Mesodermal cell (in vitro differentiated cells): ENCODE results near the gene THBS1.

ENCODE experiments used
- H3K27ac ChIP-seq: 2 replicates; pipeline ENCODE4 v1.7.0; 2013; ENCODE audit warnings: mild to moderate bottlenecking, low read depth, low read length, moderate library complexity; ENCODE audit not compliant: severe bottlenecking
- H3K36me3 ChIP-seq: 2 replicates; pipeline ENCODE4 v1.7.1; 2013; ENCODE audit warnings: mild to moderate bottlenecking, low read length, moderate library complexity; ENCODE audit not compliant: control insufficient read depth, insufficient read depth
- H3K4me1 ChIP-seq: one replicate; pipeline ENCODE4 v1.7.1; 2013; ENCODE audit warnings: mild to moderate bottlenecking, low read length; ENCODE audit not compliant: insufficient read depth, control insufficient read depth, poor library complexity, severe bottlenecking
- H3K4me3 ChIP-seq: 2 replicates; pipeline ENCODE4 v1.7.0; 2013; ENCODE audit warnings: low read length, control low read depth, mild to moderate bottlenecking; ENCODE audit not compliant: insufficient read depth, poor library complexity, severe bottlenecking; ENCODE audit errors: extremely low read depth
- H3K9me3 ChIP-seq: 2 replicates; pipeline ENCODE4 v1.7.1; 2013; ENCODE audit warnings: mild to moderate bottlenecking, low read length, moderate library complexity; ENCODE audit not compliant: control insufficient read depth
- WGBS, 2 experiments: methylation state at CpG; one replicate each; pipeline ENCODE4 v1.1.5; 2013; ENCODE audit warnings: missing lambda C conversion rate in 2 of 2; ENCODE audit not compliant: insufficient coverage in 2 of 2; 5-methylcytosine and 5-hydroxymethylcytosine counted together

Gene THBS1

DNA sequence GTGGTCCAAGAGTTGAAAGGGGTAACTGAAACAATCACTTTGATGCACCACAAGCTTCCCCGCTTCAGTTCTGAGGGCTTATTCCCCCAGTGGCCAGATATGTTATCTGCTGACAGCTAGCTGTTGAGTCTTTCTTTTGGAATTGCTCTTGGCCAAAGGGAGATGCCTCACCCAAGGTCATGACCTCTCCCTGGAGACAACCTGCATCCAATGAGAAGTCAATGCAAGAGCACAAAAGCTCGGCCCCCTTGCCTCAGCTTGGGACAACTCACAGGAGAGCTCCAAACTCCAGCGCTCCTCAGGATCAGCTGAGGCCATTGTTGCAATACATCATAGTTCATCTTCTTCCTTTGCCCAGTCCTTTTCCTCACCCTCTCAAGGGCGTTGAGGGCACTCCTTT, 31.0 kb upstream of the THBS1 start:
- WGBS, 2 experiments = 80 to 100% methylated on average over 3 to 4 of the region's 4 CpGs
- H3K36me3 ChIP-seq = no peaks in the 10 kb centered on the region
- no peak overlapping the region for H3K4me3 ChIP-seq
- H3K9me3 ChIP-seq = peaks cover 5% of the 10 kb centered on the region
- no peak overlapping the region for H3K27ac ChIP-seq
- H3K4me1 ChIP-seq = no peaks in the 10 kb centered on the region

DNA sequence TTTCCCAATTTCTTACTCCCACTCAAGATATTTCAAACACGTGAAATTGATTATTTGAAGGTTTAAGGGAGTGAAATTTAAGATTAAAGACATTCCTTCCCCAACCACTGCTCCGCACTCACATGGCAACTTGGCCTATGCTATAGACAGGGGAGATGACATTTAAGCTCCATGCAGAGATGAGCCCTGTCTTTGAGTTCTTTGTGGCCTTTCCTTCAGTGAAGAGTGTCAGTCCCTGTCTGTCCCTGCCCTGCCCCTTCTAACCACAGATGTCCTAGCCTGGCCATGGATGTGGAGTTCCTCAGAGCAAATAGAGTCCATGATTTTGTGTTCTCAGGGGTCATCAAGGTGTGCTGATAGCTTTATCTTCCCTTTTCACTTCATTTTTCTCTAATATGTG, 29.4 kb upstream of the THBS1 start:
- Histone ChIP-seq H3K36me3 (no peaks in the 10 kb centered on the region), H3K27ac (no peak overlapping the region), H3K4me1 (no peaks in the 10 kb centered on the region), H3K4me3 (no peak overlapping the region), H3K9me3 (no peaks in the 10 kb centered on the region)
- no CpG with 5 or more reads among the region's 2 CpGs for whole genome bisulfite sequencing, 2 experiments

DNA sequence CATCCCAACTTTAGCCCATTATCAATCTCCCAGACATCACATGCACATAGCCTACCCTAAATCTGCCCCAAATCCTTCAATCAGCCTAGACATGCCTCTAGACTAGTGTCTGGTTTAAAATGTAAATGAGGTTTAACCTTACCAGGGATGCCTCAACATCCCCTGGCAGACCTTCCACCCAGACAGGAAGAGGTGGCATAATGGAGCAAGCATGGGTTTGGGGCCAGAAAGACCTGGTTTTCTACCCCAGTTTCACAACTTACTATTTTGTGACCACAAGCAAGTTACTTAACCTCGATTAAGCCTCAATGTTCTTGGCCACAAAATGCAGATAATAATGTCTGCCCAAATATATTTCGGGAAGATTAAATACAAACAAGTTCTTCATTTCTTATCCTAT, 28.3 kb upstream of the THBS1 start:
- no peak overlapping the region for H3K27ac ChIP-seq
- 78 to 95% methylated on average over 1 to 2 of the region's 2 CpGs for WGBS, 2 experiments
- H3K4me3 ChIP-seq = no peak overlapping the region
- H3K4me1 ChIP-seq = no peaks in the 10 kb centered on the region
- no peaks in the 10 kb centered on the region for H3K9me3 ChIP-seq
- no peaks in the 10 kb centered on the region for H3K36me3 ChIP-seq

DNA sequence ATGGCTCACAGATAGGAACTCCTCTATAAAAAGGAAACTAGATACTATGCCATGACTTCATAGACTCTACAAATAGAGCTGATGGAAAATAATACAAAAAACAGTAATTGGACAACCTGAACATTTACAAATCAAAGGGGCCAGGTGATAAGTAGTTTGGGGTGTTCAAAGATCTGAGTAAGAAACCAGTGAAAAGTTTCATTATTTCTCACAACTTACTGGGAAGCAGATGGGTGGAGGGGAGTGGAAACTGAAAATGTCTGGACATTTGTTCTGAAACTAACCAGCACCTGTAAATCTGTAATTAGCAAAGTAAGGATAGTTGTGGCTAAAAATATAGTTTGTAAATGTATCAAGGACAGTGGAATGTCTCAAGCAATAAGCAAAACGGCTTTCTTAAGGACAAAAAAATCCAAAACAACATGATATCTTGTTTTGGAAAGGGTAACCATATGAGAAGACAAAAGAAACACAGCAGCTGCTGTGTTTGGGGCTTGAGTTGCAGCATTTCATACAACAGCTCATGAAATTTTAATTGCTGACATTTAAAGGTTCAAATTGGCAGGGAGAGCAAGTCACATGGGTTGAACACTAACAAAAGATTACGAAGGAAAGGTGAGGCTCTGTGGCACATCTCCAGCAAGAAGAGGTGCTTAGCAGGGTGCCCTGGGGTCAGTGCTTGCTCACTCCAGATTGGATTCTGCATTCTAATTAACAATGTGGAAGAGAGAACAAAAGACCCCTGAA, 26.8 kb upstream of the THBS1 start:
- H3K27ac ChIP-seq = no peak overlapping the region
- H3K9me3 ChIP-seq = no peaks in the 10 kb centered on the region
- no peaks in the 10 kb centered on the region for H3K36me3 ChIP-seq
- H3K4me1 ChIP-seq = no peaks in the 10 kb centered on the region
- WGBS, 2 experiments = 83% methylated on average over 2 of the region's 2 CpGs; no CpG with 5 or more reads in 1 of the 2 experiments
- H3K4me3 ChIP-seq = no peak overlapping the region

DNA sequence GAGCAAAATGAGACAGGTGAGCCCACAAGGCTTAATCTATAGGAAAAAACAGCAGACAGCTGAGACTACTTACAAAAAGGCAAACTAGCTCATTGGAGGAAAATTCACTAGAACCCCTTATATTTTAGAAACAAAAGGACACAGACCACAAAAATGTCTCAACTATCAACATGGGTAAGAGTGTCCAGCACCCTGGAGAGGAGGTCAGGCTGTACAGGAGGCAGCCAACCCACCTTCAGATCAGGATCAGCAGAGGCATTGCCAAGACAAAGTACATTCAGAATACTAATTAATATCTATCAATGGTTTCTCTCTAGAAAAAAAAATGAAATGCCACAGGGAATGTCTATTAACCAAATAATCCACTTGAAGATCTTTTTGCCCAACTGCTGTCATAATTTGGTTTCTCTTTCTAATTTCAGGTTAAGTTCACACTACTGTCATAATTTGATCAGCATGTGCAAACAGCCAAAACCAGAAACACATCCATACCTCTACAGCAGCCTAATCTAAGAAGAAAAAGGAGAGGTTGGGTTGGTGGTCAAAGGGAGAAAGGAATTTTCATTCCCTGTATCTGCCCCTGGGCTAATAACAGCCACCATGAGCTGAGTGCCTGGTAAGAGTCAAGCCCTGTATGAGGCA, 26.0 kb upstream of the THBS1 start:
- H3K4me1 ChIP-seq = no peaks in the 10 kb centered on the region
- no peaks in the 10 kb centered on the region for H3K9me3 ChIP-seq
- H3K36me3 ChIP-seq = no peaks in the 10 kb centered on the region
- no peak overlapping the region for H3K4me3 ChIP-seq
- H3K27ac ChIP-seq = no peak overlapping the region

DNA sequence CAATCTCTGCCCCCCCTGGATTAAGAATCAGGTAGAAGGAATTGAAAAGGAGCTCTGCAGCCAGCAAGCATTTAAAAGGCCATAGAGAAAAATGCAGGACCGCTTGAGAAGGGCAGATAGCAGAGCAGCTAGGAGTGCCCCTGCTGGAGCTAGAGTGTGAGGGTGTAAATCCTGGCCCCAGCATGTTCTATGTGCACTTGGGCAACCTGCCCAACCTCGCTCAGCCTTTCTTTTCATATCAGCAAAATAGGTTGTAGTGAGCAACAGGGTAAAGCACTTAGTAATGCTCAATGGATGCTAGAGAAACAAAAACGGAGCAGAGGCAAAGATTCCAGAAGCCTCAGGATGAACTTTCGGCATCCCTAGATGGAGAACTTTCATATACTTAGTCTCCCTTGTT, 25.0 kb upstream of the THBS1 start:
- no peaks in the 10 kb centered on the region for H3K9me3 ChIP-seq
- H3K4me3 ChIP-seq = no peak overlapping the region
- no peak overlapping the region for H3K27ac ChIP-seq
- H3K36me3 ChIP-seq = no peaks in the 10 kb centered on the region
- no peaks in the 10 kb centered on the region for H3K4me1 ChIP-seq
- WGBS, 2 experiments = 81 to 89% methylated on average over 3 to 4 of the region's 4 CpGs

DNA sequence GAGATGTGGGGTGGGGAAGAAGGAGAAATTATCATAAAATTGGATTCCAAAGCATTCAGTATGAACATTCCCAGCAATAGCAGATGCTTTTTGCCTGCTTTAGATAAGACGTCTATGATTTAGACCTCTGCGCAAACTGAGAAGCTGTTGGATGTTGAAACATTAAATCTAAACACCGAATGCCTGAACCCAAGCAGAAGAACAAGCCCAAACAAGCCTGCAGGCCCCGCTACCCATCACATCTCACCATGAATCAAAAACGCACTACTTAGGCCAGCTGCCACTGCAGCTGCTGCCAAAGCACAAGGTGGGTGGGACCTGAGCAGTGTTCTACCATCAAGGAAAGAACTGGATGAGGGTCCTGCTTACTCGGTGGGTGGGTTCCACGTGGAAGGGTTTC, 24.4 kb upstream of the THBS1 start:
- Histone ChIP-seq H3K4me3 (no peak overlapping the region), H3K36me3 (no peaks in the 10 kb centered on the region), H3K27ac (no peak overlapping the region), H3K4me1 (no peaks in the 10 kb centered on the region), H3K9me3 (no peaks in the 10 kb centered on the region)
- 87 to 98% methylated on average over 5 to 7 of the region's 7 CpGs for WGBS, 2 experiments

DNA sequence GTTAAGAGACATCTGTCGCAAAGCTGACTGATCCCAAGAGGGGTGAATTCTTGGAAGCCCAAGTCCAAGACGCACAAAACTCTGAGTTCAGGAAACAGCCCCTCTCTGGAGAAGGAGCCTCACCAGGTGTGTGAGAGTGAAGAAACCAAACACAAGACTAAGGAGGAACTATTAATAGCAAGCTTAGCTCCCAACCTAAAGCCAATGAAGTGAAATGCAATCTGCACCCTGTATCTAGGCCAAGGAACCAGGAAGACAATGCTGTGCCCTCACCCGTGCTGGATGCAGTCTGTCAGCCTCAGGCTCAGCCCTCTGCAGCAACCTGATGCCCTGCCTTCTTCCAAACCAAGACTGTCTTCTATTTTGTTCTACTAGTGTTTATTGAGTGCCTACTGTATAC, 22.5 kb upstream of the THBS1 start:
- no peak overlapping the region for H3K4me3 ChIP-seq

DNA sequence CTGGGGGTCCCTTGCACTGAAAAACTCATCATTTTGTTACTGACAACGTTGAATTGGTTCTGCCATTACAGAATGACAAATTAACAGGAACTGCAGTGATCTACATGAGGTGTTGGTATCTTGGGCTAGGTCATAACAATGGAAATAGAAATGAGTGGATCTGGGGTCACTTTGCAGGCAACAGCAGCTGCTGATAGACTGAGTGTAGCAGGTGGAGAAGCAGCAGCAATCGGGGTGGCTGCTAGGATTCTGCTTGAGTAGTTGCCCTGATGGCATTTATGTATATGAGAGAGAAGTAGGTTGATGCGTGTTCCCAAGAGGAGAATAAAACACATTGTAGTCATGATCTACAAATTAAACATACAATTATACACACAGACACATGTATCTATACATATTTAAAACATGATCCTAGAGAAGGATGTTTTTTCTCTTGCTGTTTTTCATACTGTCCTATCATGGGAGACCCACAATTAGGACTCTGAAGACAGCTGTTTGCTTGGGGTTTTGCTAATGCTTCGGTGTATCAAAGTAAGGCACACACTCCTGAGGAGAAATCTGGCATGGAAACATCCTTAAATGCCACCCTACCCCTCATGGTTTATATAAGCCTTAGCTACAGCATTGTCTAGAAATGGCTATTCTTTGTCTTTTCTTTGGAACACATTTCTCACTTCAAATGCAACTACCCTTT, 15.8 kb upstream of the THBS1 start:
- no peaks in the 10 kb centered on the region for H3K36me3 ChIP-seq
- WGBS, 2 experiments = 85 to 86% methylated on average over 2 to 3 of the region's 4 CpGs
- peaks cover 4% of the 10 kb centered on the region for H3K4me1 ChIP-seq
- H3K27ac ChIP-seq = no peak overlapping the region
- no peak overlapping the region for H3K4me3 ChIP-seq
- H3K9me3 ChIP-seq = no peaks in the 10 kb centered on the region

More for the DNA sequence above, 22.5 kb upstream of the THBS1 start:
- WGBS, 2 experiments = 93% methylated on average over 3 of the region's 3 CpGs
- H3K9me3 ChIP-seq = no peaks in the 10 kb centered on the region
- no peaks in the 10 kb centered on the region for H3K4me1 ChIP-seq
- no peaks in the 10 kb centered on the region for H3K36me3 ChIP-seq
- H3K27ac ChIP-seq = no peak overlapping the region

DNA sequence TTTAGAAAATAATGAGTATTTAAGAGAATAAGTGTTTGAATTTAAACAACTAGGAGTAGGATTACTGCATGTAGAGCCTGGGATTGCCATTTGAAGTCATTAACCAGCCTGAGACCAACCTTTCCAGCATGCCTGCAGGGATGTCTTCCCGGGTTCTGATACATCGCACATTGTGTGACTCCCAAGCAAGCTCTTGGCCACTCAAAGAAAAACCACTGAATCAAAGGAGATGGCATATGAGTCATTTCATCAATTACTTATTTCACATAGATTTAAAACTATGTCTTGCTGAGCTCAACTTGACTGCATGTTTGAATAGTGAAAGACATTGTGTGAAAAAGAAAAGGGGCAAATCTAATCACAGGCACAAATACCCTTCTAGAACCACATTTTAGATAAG, 15.0 kb upstream of the THBS1 start:
- 100% methylated on average over 1 of the region's 2 CpGs; no CpG with 5 or more reads in 1 of the 2 experiments for WGBS, 2 experiments
- H3K9me3 ChIP-seq = no peaks in the 10 kb centered on the region
- peaks cover 11% of the 10 kb centered on the region for H3K4me1 ChIP-seq
- no peak overlapping the region for H3K27ac ChIP-seq
- no peaks in the 10 kb centered on the region for H3K36me3 ChIP-seq
- H3K4me3 ChIP-seq = no peak overlapping the region

DNA sequence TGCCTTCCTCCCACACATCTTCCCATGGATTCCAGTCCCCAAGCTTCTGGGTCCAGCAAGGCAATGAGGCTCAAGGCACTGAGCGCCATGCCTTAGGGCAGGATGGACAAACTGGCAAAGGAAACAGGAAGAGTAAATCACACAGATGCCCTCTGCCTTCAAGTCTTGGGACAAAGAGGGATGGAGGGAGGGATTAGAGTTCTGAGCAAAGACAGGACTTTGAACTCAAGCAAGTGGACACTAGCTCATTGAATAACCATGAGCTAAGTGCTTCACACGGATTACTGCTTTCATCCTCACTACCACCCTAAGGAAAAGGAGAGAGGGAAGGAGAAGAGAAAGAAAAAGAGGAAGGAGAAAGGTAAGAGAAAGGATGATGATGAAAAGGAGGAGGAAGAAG, 7.6 kb upstream of the THBS1 start:
- H3K27ac ChIP-seq = no peak overlapping the region
- 100% methylated on average over 1 of the region's 2 CpGs; no CpG with 5 or more reads in 1 of the 2 experiments for WGBS, 2 experiments
- H3K4me3 ChIP-seq = no peak overlapping the region
- H3K36me3 ChIP-seq = no peaks in the 10 kb centered on the region
- peaks cover 11% of the 10 kb centered on the region for H3K4me1 ChIP-seq
- H3K9me3 ChIP-seq = no peaks in the 10 kb centered on the region
